GM12873 (cell line): ENCODE measurements around the gene CCDC172.

Experiments
- CTCF ChIP-seq: IDR thresholded peaks from 2 replicates; pipeline ENCODE4 v1.5.1; 2012; ENCODE audit warnings: low read depth, mild to moderate bottlenecking, moderate library complexity, low read length, control low read depth; ENCODE audit not compliant: insufficient read depth; ENCODE audit errors: missing control alignments

The CCDC172 gene

GRCh38 chr10:116408719-116409118 is 84.5 kb downstream of the CCDC172 start:
- no peak for TF ChIP-seq CTCF

GRCh38 chr10:116410351-116410750 is 86.1 kb downstream of the CCDC172 start:
- TF ChIP-seq CTCF, result no peak

GRCh38 chr10:116417821-116418220 is 93.6 kb downstream of the CCDC172 start:
- no peak for TF ChIP-seq CTCF

GRCh38 chr10:116418389-116418788 is 94.1 kb downstream of the CCDC172 start:
- no peak for TF ChIP-seq CTCF

GRCh38 chr10:116421815-116422214 is 97.6 kb downstream of the CCDC172 start:
- no peak for TF ChIP-seq CTCF

GRCh38 chr10:116427671-116428070 is 103.4 kb downstream of the CCDC172 start, which contains the start of gene PNLIPRP3:
PNLIPRP3 (plus strand) TSS chr10:116427847; CDS start chr10:116428013, 166 bp downstream.
- no peak for TF ChIP-seq CTCF

- no peak for TF ChIP-seq CTCF
These were observed 105.2 kb downstream of the CCDC172 start for GRCh38 chr10:116429288-116429977.
